Neuronal stem cell (in vitro differentiated cells): ENCODE data around the gene CCT3.

ENCODE experiments used
- DNase-seq: peaks from one replicate; pipeline ENCODE4 v3.0.0-alpha.2; 2013; ENCODE audit warnings: low spot score
- H2AFZ ChIP-seq: one replicate; pipeline ENCODE4 v1.6.1; 2013; ENCODE audit warnings: mild to moderate bottlenecking, low read length, inconsistent platforms
- H2AK5ac ChIP-seq: 2 replicates; pipeline ENCODE4 v1.6.1; 2013; ENCODE audit warnings: low read depth, mild to moderate bottlenecking, inconsistent platforms, low read length, moderate library complexity, mixed read lengths
- H2BK120ac ChIP-seq: 2 replicates; pipeline ENCODE4 v1.6.1; 2013; ENCODE audit warnings: low read depth, mild to moderate bottlenecking, inconsistent platforms, low read length, moderate library complexity, mixed read lengths
- H2BK12ac ChIP-seq: one replicate; pipeline ENCODE4 v1.6.1; 2013; ENCODE audit warnings: low read length, inconsistent platforms
- H2BK15ac ChIP-seq: 2 replicates; pipeline ENCODE4 v1.6.1; 2013; ENCODE audit warnings: mild to moderate bottlenecking, low read length, inconsistent platforms, mixed read lengths
- H2BK5ac ChIP-seq: one replicate; pipeline ENCODE4 v1.6.1; 2013; ENCODE audit warnings: inconsistent platforms, mild to moderate bottlenecking, low read length, moderate library complexity
- H3K14ac ChIP-seq: one replicate; pipeline ENCODE4 v1.6.1; 2013; ENCODE audit warnings: low read length, inconsistent platforms
- H3K18ac ChIP-seq: 2 replicates; pipeline ENCODE4 v1.6.1; 2013; ENCODE audit warnings: low read length, inconsistent platforms
- H3K23ac ChIP-seq: 2 replicates; pipeline ENCODE4 v1.6.1; 2013; ENCODE audit warnings: low read depth, mild to moderate bottlenecking, mixed read lengths, low read length, inconsistent platforms; ENCODE audit not compliant: poor library complexity
- H3K27ac ChIP-seq: replicated peaks from 3 replicates; pipeline ENCODE4 v1.5.1; 2013; ENCODE audit warnings: low read length, inconsistent platforms
- H3K27me3 ChIP-seq, 3 experiments: 2 replicates each; pipeline ENCODE4 v1.6.1; 2013; ENCODE audit warnings: low read length in 3 of 3, mild to moderate bottlenecking in 2 of 3, inconsistent platforms in 1 of 3, low read depth in 1 of 3, mixed read lengths in 1 of 3, moderate library complexity in 1 of 3; ENCODE audit not compliant: control insufficient read depth in 3 of 3, insufficient read depth in 3 of 3
- H3K36me3 ChIP-seq, 2 donors: replicated peaks in 1 of 2; 2 replicates each; pipeline ENCODE4 v1.6.1; 2013; ENCODE audit warnings: low read length in 2 of 2; ENCODE audit not compliant: control insufficient read depth in 2 of 2, insufficient read depth in 2 of 2
- H3K4ac ChIP-seq: 2 replicates; pipeline ENCODE4 v1.6.1; 2013; ENCODE audit warnings: inconsistent platforms, mild to moderate bottlenecking, low read length, moderate library complexity
- H3K4me1 ChIP-seq, 2 donors: 1 replicate in 1 of 2; 2 replicates in 1 of 2; pipeline ENCODE4 v1.6.1; 2013; ENCODE audit warnings: low read length in 2 of 2, low read depth in 1 of 2; ENCODE audit not compliant: control insufficient read depth in 2 of 2, insufficient read depth in 1 of 2
- H3K4me2 ChIP-seq: one replicate; pipeline ENCODE4 v1.6.1; 2013; ENCODE audit warnings: mild to moderate bottlenecking, low read length, inconsistent platforms; ENCODE audit not compliant: insufficient read depth, poor library complexity, severe bottlenecking
- H3K4me3 ChIP-seq, 2 donors: 2 replicates each; pipeline ENCODE4 v1.5.1; 2013; ENCODE audit warnings: low read length in 2 of 2, mild to moderate bottlenecking in 2 of 2, inconsistent platforms in 1 of 2, moderate library complexity in 1 of 2
- H3K79me1 ChIP-seq: one replicate; pipeline ENCODE4 v1.6.1; 2013; ENCODE audit warnings: low read depth, mild to moderate bottlenecking, inconsistent platforms, low read length, moderate library complexity
- H3K9ac ChIP-seq: one replicate; pipeline ENCODE4 v1.6.1; 2013; ENCODE audit warnings: mild to moderate bottlenecking, low read depth, low read length, inconsistent platforms; ENCODE audit not compliant: poor library complexity
- H3K9me3 ChIP-seq, 2 donors: replicated peaks in 1 of 2; 2 replicates each; pipeline versions ENCODE3 to v1.6.1; 2013; ENCODE audit warnings: low read length in 2 of 2, mild to moderate bottlenecking in 2 of 2, inconsistent platforms in 1 of 2, low read depth in 1 of 2, mixed read lengths in 1 of 2, moderate library complexity in 1 of 2; ENCODE audit not compliant: control insufficient read depth in 2 of 2, insufficient read depth in 1 of 2
- H4K8ac ChIP-seq: one replicate; pipeline ENCODE4 v1.6.1; 2013; ENCODE audit warnings: low read depth, mild to moderate bottlenecking, inconsistent platforms, low read length, moderate library complexity
- H4K91ac ChIP-seq: one replicate; pipeline ENCODE4 v1.6.1; 2013; ENCODE audit warnings: low read length, low read depth, mild to moderate bottlenecking, inconsistent platforms; ENCODE audit not compliant: poor library complexity
- WGBS, 2 donors: extraction: QIAGEN DNeasy Blood & Tissue Kit; methylation state at CpG; one replicate each; pipeline ENCODE4 v1.1.7; 2013; ENCODE audit warnings: missing lambda C conversion rate in 2 of 2, mixed read lengths in 1 of 2; ENCODE audit not compliant: insufficient read length in 2 of 2, insufficient replicate concordance in 1 of 2; ENCODE audit errors: extremely low coverage in 2 of 2; 5-methylcytosine and 5-hydroxymethylcytosine counted together

CCT3 gene

DNA sequence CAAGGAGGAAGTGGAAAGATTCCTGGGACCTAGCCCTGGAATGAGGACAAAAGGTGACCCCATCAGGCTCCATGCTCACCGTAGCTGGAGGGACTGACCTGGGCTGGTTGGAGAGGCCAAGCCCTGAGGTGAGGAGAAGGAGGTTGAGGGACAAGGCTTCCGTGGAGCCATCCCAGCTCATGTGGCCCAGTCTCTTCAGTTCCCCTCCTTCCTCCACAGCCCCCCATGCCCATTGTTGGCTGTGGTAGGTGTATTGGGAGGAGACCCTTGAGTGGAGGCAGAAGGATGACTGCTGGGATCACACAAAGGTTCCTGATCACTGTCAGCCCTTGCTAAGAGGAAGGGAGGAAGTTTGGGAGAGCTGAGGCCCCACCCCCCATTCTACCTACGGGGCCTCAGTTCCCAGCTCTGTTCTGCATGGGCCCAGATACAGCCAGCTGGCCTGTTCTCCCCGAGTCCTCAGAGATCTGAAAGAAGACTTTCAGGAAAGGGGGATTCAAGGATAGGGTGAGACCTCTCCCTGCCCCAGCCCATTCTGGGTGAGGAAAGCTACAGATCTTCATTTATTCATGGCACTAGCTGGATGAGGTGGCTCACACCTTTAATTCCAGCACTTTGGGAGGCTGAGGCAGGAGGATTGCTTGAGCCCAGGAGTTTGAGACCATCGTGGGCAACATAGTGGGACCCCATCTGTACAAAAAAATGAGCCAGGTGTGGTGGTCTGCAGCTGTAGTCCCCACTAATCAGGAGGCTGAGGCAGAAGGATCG lies 48.2 kb upstream of the CCT3 start:
- no peak overlapping the region for H3K4me2 ChIP-seq
- no peaks in the 10 kb centered on the region for H3K36me3 ChIP-seq
- no peaks in the 10 kb centered on the region for H3K9me3 ChIP-seq
- H2BK5ac ChIP-seq, result no peak overlapping the region
- H4K8ac ChIP-seq, result no peak overlapping the region
- H3K27me3 ChIP-seq, result peaks cover 8 to 88% (median 71%) of the 10 kb centered on the region in 3 experiments
- no peak overlapping the region for H3K23ac ChIP-seq
- peaks cover 9 to 28% of the 10 kb centered on the region in 2 donors for H3K4me1 ChIP-seq
- H2BK15ac ChIP-seq, result no peak overlapping the region
- no peak overlapping the region for H2BK120ac ChIP-seq
- DNase-seq, result no peak
- no peak overlapping the region for H2AFZ ChIP-seq
- H3K79me1 ChIP-seq, result no peaks in the 10 kb centered on the region
- peak overlapping the region; percentile 31 for H3K18ac ChIP-seq
- no peak overlapping the region for H3K4me3 ChIP-seq
- H4K91ac ChIP-seq, result no peak overlapping the region
- H3K14ac ChIP-seq, result no peak overlapping the region
- no CpG with 5 or more reads among the region's 6 CpGs for WGBS, 2 donors
- no peak overlapping the region for H2BK12ac ChIP-seq
- no peak overlapping the region for H3K27ac ChIP-seq
- H2AK5ac ChIP-seq, result no peak overlapping the region
- H3K9ac ChIP-seq, result no peak overlapping the region
- H3K4ac ChIP-seq, result no peak overlapping the region

GRCh38 chr1:156385534-156386031 lies 47.5 kb upstream of the CCT3 start:
- H3K23ac ChIP-seq, result no peak overlapping the region
- H4K91ac ChIP-seq, result no peak overlapping the region
- peak overlapping the region; percentile 44 for H3K14ac ChIP-seq
- no peak overlapping the region for H2BK12ac ChIP-seq
- no peak overlapping the region for H2BK5ac ChIP-seq
- no peak overlapping the region for H3K4me2 ChIP-seq
- H3K9ac ChIP-seq, result no peak overlapping the region
- no peak overlapping the region for H3K4ac ChIP-seq
- H4K8ac ChIP-seq, result no peak overlapping the region
- no peaks in the 10 kb centered on the region for H3K36me3 ChIP-seq
- H2BK120ac ChIP-seq, result no peak overlapping the region
- peaks cover 8 to 84% (median 66%) of the 10 kb centered on the region in 3 experiments for H3K27me3 ChIP-seq
- DNase-seq, result peak; percentile 77
- peaks cover 9 to 21% of the 10 kb centered on the region in 2 donors for H3K4me1 ChIP-seq
- no peaks in the 10 kb centered on the region for H3K79me1 ChIP-seq
- no CpG with 5 or more reads among the region's 9 CpGs for WGBS, 2 donors
- H2AFZ ChIP-seq, result no peak overlapping the region
- no peak overlapping the region for H2AK5ac ChIP-seq
- no peak overlapping the region for H2BK15ac ChIP-seq
- H3K9me3 ChIP-seq, result no peaks in the 10 kb centered on the region
- H3K4me3 ChIP-seq, result no peak overlapping the region
- H3K27ac ChIP-seq, result no peak overlapping the region
- H3K18ac ChIP-seq, result peak overlapping the region; percentile 79

GRCh38 chr1:156384658-156385057 lies 46.6 kb upstream of the CCT3 start:
- Histone ChIP-seq H4K91ac (no peak overlapping the region), H2BK120ac (peak overlapping the region; percentile 47), H3K79me1 (no peaks in the 10 kb centered on the region), H4K8ac (no peak overlapping the region), H3K23ac (peak overlapping the region; percentile 21), H3K4ac (no peak overlapping the region), H3K4me2 (no peak overlapping the region), H3K36me3 (no peaks in the 10 kb centered on the region), H3K4me3 (no peak overlapping the region), H3K18ac (no peak overlapping the region), H2BK5ac (no peak overlapping the region), H2BK12ac (no peak overlapping the region), H3K9me3 (no peaks in the 10 kb centered on the region), H3K9ac (no peak overlapping the region), H3K14ac (no peak overlapping the region), H2AK5ac (peak overlapping the region; percentile 62), H3K27ac (no peak overlapping the region), H2BK15ac (peak overlapping the region; percentile 0), H3K4me1 (peaks cover 9 to 16% of the 10 kb centered on the region in 2 donors), H2AFZ (no peak overlapping the region), H3K27me3 (peaks cover 8 to 79% (median 58%) of the 10 kb centered on the region in 3 experiments)
- WGBS, 2 donors, result no CpG with 5 or more reads among the region's 5 CpGs
- DNase-seq, result no peak

DNA sequence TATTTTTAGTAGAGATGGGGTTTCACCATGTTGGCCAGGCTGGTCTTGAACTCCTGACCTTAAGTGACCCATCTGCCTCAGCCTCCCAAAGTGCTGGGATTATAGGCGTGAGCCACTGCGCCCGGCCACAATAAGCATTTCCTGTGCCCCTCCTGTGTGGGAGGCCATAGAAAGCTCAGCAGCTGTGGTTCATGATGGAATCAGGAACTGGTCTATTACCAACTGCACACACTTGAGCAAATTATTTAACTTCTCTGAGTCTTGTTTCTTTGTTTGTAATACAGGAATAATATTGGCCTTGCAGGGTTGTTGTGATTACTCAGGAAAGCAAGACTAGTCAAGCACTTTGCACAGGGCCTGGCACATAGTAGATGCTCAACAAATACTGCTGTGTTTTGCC lies 45.9 kb upstream of the CCT3 start:
- no peak overlapping the region for H3K4me2 ChIP-seq
- H2BK120ac ChIP-seq, result peak overlapping the region; percentile 47
- H3K79me1 ChIP-seq, result no peaks in the 10 kb centered on the region
- no CpG with 5 or more reads among the region's 3 CpGs for WGBS, 2 donors
- no peak overlapping the region for H3K9ac ChIP-seq
- no peak overlapping the region for H4K8ac ChIP-seq
- H3K4me3 ChIP-seq, result no peak overlapping the region
- H4K91ac ChIP-seq, result no peak overlapping the region
- peaks cover 8 to 78% (median 51%) of the 10 kb centered on the region in 3 experiments for H3K27me3 ChIP-seq
- no peak overlapping the region for H3K23ac ChIP-seq
- H2AFZ ChIP-seq, result no peak overlapping the region
- no peak overlapping the region for H3K14ac ChIP-seq
- no peak for DNase-seq
- H2BK15ac ChIP-seq, result peak overlapping the region; percentile 0
- H3K27ac ChIP-seq, result no peak overlapping the region
- H3K9me3 ChIP-seq, result no peaks in the 10 kb centered on the region
- H3K36me3 ChIP-seq, result no peaks in the 10 kb centered on the region
- H3K4me1 ChIP-seq, result peaks cover 9 to 15% of the 10 kb centered on the region in 2 donors
- no peak overlapping the region for H3K18ac ChIP-seq
- H3K4ac ChIP-seq, result no peak overlapping the region
- H2BK12ac ChIP-seq, result no peak overlapping the region
- H2BK5ac ChIP-seq, result no peak overlapping the region
- no peak overlapping the region for H2AK5ac ChIP-seq
